Hematopoietic multipotent progenitor cell (in vitro differentiated cells): ENCODE measurements around the gene SPDYE8. TPM values are rescaled to one million over a fixed set of nuclear protein-coding genes. Genes with fewer than 3 reads are reported as not detected.
"Not testable (repeated sequence)": the region's sequence is repeated elsewhere in the genome, so short reads cannot be mapped to it uniquely, and the experiment has no call there.

Experiments used
- DNase-seq, 3 donors: peaks; one replicate each; pipeline ENCODE4 v3.0.0-alpha.2; 2011 to 2015; ENCODE audit warnings: low read depth in 2 of 3, low spot score in 2 of 3
- small RNA-seq: library from RNA; depleted of rRNA; stranded (forward); fragments of <200 nt; gene quantifications from one replicate; pipeline ENCODE3, GENCODE V24; 2012
- total RNA-seq: library from RNA; depleted of rRNA; stranded (reverse); fragments of >200 nt; gene quantifications from one replicate; pipeline ENCODE4 v1.2.3, GENCODE V29; 2012

Gene SPDYE8, protein sequence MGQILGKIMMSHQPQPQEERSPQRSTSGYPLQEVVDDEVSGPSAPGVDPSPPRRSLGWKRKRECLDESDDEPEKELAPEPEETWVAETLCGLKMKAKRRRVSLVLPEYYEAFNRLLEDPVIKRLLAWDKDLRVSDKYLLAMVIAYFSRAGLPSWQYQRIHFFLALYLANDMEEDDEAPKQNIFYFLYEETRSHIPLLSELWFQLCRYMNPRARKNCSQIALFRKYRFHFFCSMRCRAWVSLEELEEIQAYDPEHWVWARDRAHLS
- not detected for total RNA-seq

DNA sequence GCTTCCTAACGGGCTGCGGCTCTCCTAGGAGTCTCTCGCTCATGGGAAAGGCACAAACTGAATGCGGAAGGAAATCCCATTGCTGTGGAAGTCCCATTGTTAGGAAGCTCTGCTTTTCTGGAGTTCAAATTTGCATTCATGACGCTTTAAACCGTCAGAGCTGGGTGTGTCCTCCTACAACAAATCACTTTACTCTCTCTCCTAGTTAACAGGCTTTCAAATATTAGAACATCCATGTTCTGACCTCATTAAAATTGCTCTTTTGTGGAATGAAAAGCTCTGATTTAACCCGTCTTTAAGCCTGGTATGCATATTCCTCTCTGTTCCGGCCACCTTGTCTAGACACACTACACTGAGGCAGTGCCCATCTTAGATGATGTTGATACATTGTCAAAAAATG is at the start of gene SPDYE8:
Gene SPDYE8 (minus strand): TSS at position 101 of the 400 bp plus-strand sequence. CDS start 1,800 bp downstream, outside the sequence.
- DNase-seq: not testable (repeated sequence)

DNA sequence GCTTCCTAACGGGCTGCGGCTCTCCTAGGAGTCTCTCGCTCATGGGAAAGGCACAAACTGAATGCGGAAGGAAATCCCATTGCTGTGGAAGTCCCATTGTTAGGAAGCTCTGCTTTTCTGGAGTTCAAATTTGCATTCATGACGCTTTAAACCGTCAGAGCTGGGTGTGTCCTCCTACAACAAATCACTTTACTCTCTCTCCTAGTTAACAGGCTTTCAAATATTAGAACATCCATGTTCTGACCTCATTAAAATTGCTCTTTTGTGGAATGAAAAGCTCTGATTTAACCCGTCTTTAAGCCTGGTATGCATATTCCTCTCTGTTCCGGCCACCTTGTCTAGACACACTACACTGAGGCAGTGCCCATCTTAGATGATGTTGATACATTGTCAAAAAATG is 28.2 kb upstream of the SPDYE8 start, which contains the start of gene SPDYE11:
Gene SPDYE11 (minus strand): TSS at position 101 of the 400 bp plus-strand sequence. CDS start 1,800 bp downstream, outside the sequence.
- not testable (repeated sequence) for DNase-seq

DNA sequence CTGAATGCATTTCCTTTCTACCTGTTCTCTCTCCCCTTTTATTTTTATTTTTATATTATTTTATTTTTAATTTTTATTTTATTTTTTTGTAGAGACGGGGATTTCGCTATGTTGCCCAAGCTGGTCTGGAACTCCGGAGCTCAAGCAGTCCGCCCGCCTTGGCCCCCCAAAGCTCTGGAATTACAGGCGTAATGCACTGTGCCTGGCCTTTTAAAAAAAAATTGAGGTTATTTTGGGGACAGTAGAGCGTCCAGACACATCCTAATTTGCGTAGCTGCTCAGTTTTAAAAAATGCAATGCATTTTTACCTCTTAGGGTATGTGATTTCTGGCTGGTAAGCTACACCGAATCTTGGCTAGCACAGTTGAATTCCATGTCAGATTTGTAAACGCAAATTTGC is 23.1 kb downstream of the SPDYE8 start:
- not testable (repeated sequence) for DNase-seq

DNA sequence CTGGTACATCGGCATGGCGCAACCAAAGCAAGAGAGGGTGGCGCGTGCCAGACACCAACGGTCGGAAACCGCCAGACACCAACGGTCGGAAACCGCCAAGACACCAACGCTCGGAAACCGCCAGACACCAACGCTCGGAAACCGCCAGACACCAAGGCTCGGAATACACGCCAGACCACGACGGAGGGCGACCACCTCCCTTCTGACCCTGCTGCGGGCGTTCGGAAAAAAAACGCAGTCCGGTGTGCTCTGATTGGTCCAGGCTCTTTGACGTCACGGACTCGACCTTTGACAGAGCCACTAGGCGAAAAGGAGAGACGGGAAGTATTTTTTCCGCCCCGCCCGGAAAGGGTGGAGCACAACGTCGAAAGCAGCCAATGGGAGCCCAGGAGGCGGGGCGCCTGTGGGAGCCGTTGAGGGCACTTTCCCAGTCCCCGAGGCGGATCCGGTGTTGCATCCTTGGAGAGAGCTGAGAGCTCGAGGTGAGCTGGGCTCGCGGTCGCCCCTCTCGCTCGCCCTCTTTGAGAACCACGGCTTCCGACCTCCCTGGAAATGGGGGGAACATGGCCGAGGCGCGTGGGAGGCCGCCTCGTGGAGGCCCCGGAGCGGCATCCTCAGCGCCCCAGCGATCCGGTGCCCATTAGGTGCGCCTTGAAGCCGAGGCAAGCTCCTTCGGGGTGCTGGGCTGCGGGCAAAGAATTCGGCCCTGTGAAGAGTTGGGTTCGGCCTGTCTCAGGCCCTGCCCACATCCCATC is 23.7 kb downstream of the SPDYE8 start:
- peak; percentile 58 to 98 (median 96) for DNase-seq

DNA sequence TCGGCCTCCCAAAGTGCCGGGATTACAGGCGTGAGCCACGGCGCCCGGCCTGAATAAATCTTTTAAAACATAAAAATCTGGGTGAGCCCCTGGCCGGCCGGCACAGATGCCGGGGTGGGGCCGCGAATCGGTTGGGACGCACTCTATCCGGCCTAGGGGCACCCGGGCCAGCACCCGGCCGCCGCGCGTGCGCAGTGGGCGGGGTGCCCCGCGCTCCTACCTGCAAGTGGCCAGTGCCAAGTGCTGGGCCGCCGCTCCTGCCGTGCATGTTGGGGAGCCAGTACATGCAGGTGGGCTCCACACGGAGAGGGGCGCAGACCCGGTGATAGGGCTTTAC is 24.2 kb downstream of the SPDYE8 start:
- not testable (repeated sequence) for DNase-seq

DNA sequence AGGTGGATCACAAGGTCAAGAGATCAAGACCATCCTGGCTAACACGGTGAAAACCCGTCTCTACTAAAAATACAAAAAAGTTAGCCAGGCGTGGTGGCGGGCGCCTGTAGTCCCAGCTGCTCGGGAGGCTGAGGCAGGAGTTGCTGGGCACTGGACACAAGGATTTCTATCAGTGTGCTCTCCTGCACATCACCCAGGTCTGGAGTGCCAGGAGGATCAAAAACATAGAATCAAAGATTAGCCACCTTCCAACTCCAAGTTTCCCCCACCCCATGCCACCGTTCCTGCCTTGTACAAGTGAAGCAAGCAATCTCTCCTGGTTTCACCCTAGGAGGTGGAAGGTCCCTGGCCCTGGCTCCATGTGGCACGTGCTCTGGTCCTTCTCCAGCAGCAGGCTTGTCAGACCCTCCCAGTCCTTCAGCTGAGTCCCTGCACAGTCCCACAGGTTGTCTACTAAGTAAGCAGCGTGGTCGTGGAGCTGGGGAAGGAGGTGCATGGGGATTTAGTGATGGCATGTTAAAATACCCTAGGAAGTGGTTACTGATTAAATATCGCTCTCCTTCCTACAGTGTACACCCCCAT is 31.6 kb downstream of the SPDYE8 start:
- DNase-seq: not testable (repeated sequence)

DNA sequence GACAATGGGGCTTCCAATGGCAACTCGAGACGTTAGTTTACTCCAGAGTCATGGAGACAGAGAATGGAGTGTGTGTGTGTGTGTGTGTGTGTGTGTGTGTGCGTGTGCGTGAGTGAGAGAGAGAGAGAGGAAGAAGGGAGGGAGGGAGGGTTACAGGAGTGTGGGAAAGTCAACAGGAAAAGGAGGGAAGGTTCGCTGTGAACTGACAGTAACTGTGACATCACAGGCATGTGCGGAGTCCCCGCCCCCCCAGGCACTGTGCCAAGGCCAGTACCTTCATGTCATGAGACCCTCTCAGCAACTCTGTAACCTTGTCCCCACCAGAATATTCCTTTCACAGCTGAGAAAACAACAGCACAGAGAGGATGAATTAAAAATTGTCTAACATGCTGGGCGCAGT is 32.1 kb downstream of the SPDYE8 start:
- not testable (repeated sequence) for DNase-seq

DNA sequence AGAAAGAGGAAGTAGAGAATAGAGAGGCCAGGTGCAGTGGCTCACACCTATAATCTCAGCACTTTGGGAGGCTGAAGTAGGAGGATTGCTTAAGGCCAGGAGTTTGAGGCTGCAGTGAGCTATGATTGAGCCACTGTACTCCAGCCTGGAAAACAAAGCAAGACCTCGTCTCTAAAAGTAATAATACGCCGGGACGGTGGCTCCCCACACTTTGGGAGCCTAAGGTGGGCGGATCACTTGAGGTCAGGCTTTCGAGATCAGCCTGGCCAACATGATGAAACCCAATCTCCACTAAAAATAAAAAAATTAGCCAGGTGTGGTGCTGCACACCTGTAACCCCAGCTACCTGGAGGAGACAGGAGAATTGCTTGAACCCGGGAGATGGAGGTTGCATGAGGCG is 34.1 kb downstream of the SPDYE8 start:
- not testable (repeated sequence) for DNase-seq

DNA sequence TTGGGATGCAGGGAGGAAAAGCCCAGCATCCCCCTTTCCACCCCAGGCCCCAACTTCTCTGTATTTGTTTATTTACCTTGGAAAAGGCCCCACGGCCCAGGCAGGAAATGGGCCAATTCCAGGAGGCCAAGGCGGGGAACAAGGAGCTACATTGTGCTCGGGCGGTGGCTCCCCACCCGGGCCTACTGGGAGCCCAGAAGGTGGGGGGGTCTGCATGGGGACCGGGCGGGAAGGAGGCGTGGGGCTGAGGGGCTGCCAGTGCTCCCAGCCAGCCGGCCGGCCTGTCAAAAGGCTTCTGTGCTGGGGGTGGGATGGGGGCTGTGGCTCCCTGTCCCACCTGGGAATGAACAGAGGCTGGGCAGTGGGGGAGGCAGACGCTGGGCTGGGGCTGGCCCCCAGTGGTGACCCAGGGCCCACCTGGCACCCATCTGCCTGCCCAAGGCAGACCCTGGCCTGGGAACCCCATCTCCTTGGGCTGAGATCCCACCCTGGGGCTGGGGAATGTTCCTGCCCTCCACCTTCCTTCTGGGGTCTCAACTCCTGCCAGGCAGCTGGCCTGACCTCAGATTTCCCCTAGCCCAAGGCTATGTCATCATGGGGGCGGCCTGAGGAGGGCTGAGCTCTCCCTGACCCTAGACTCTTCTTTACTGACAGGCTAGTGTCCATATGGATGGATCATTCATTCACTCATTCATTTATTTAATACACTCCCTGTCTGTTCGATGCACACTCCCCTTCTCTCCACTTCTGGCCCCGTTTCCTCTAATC is 39.2 kb downstream of the SPDYE8 start:
- DNase-seq: not testable (repeated sequence)

DNA sequence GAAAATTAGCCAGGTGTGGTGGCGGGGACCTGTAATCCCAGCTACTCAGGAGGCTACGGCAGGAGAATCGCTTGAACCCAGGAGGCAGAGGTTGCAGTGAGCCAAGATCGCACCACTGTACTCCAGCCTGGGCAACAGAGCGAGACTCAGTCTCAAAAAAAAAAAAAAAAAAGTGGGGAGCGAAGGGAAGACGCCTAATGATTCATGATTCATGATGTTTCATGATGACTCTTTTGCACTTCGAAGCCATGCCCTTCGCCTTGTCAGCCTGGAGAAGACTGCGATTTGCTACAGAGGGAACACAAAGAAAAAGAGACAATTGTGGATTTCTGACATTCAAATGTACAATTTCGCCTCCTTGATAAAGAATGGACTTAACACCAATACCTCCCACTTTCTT is 47.5 kb downstream of the SPDYE8 start:
- DNase-seq: not testable (repeated sequence)

DNA sequence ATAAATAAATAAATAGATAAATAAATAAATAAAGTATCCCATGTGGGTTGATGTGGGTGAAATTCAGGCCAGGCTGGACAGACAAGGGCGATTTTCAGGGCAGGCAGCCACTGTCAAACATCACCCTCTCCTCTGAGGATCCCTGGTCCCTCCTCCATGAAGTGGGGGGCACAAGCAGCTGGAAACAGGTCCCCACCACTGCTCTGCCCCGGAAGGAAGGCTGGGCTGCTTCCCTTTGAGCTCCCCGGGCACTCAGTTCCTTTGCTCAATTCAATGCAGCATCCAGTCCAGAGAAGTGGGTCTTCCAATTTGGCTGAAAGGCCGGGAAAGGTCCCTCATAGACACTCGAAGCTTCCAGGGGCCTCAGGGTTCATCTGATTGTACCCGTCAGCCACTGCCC is 49.2 kb downstream of the SPDYE8 start:
- DNase-seq: not testable (repeated sequence)

DNA sequence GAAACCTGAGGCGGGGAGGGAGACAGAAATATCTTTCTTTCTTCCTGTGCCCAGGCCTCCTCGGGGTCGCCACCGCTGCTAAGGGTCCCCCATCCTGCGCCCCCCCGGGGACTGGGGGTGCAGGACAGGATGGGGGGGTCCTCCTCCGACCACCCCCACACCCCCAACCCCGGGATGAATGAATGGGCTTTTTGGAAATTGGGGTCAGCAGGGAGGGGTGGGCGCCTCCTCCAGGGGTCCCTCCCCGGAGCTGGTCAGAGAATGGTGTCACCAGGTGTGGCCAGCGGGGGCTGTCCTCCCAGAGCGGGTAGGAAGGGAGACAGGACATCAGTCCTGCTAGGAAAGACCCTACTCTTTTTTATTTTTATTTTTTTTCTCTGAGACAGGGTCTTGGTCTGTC is 53.1 kb downstream of the SPDYE8 start:
- DNase-seq: not testable (repeated sequence)

DNA sequence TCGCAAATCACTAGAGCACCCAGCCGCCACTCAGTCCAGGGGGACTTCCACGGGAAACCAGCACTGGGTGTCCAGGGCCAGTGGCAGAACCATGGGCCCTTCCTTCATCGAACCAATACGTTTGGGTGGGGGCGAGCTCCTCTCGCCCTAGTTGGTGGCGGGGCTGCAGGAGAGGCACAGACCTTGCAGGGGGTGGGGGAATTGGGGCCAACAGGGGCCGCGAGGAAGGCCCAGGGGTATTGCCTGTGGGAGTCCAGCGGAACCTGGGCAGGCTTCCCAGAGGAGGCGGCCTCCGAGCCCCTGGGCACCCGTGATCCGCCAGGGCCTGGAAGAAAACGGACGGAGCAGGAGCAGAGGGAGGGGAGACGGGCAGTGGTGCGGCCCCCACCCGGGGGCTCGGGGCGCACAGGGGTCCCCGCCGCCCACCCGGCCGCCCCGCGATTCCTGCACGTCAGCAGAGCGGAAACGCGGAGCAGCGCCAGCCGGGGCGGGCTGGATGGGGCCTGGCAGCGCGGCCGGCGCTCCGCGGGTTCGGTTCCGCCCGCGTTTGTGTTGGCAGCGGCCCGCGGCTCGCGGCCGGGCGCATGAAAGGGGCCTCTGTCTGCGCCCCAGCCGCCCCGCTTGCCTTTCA is 53.8 kb downstream of the SPDYE8 start:
- DNase-seq: not testable (repeated sequence)

DNA sequence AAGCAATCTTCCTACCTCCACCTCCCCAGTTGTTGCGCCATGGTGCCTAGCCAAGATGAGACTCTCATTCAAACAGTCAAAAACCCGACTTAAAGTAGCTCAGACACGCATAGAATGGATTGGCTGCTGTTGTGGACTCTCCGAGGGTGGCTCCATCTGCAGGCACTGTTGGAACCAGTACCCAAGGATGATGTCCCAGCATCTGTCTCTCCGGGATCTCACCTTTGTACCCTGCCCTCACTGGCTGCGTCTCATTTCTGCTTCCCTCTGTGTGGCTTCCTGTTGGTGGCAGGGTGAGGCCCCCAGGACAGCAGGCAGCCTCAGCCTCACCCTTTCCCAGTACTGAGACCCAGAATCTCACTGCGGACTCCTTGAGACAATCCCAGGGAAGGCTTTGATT is 54.8 kb downstream of the SPDYE8 start:
- not testable (repeated sequence) for DNase-seq

DNA sequence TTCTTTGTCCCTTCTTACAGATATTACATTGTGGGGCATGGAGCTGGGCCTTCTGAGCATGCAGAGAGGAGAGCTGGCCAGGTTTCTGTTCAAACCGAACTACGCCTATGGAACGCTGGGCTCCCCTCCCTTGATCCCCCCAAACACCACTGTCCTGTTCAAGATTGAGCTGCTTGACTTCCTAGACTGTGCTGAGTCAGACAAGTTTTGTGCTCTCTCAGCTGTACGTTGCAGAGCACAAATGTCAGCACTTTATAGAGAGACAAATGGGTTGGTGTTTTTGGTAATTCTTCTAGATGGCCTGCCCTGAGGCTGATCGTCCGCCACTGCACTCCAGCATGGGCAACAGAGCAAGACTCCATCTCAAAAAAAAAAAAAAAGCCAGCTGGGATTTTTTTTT is 58.1 kb downstream of the SPDYE8 start:
- DNase-seq: not testable (repeated sequence)

Small RNA genes lying within 50 kb of the gene (small RNA-seq; reads per million reads assigned to genes)
- not detected for gene RF00019

Other genes starting within 250 kb of the SPDYE8 start
- 6.7 TPM for gene TYW1B, start 201.6 kb downstream of the SPDYE8 start, total RNA-seq
- gene POM121, start 104.7 kb downstream of the SPDYE8 start, total RNA-seq: 21.5 TPM
- 5.9 TPM for gene TRIM74, start 60.3 kb downstream of the SPDYE8 start, total RNA-seq
- gene SPDYE11, start 28.1 kb upstream of the SPDYE8 start, total RNA-seq: not detected
- not detected for gene SPDYE9, start 56.3 kb upstream of the SPDYE8 start, total RNA-seq